HG02884 (cell line): ENCODE data around the gene CBX2.
"Not testable (repeated sequence)": the region's sequence is repeated elsewhere in the genome, so short reads cannot be mapped to it uniquely, and the experiment has no call there.

Experiments
- ATAC-seq: cut with Tn5 transposase; IDR thresholded peaks from one replicate; pipeline ENCODE4 v1.9.1; 2021; ENCODE audit warnings: mild to moderate bottlenecking, moderate library complexity; ENCODE audit not compliant: unreplicated experiment

The CBX2 gene

DNA sequence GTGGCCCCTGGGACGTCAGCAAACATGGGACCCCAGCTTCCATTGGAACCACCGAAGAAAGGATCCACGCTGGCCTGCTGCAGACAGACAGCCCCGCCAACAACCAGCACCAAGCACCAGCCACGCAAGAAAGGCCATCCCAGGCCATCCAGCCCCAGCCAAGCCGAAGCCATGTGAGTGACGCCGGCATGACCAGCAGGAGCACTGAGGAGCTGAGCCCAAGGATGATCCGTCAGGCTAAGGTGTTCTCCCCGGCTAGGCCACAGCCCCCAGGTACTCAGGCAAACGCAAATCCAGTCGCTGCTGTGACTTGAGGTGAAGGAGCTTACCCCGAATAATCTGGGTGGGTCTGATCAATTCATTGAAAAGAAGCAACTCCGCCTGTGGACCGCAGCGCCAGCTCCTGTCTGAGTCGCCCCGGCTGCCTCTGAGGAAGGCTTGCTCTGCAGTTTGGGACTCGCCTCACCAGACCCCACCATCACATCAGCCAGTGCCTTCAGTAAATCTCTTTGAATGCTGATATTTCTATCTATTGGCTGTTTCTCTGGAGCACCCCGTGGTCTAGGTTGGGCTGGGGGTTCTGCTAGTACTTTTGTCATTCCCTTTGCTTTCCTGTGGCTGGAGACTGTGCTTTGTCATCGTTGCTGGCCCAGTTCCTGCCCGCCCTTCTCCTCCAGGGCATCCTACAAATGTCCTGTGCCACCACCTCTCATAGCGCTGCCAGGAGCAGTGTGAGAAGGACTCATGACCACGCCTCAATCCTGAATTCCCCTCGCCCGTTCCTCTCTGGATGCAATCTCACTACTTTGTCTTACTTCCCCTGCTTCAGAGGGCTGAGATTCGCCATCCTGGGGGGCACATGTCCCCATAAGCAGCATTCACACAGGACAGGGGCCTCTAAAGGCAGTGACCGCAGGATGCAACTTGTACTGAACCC is 8.1 kb upstream of the CBX2 start:
- ATAC-seq: no peak

DNA sequence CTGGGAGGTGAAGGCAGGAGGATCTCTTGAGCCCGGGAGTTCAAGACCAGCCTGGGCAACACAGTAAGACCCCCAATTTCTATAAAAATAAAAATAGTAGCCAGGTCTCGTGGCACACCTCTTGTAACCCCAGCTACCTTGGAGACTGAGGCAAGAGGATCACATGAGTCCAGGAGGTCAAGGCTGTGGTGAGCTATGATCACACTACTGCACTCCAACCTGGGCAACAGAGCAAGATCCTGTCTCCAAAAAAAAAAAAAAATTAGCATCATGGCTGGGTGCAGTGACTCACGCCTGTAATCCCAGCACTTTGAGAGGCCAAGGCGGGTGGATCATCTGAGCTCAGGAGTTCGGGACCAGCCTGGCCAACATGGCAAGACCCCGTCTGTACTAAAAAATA is 6.7 kb upstream of the CBX2 start:
- ATAC-seq: no peak

DNA sequence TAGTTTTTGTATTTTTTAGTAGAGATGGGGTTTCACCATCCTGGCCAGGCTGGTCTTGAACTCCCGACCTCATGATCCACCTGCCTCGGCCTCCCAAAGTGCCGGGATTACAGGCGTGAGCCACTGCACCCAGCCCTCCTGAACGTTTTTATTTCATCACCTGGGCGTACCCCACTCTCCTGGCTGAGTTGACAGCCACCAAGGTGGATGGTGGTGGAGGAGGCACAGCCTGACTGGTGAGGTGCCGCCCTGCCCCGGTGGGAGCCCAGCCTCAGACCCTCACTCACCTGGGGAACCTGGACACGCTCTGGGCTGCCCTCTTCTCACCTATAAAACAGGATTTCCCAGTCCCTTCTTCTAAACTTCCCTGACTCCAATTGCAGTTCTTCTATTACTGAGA is 5.2 kb upstream of the CBX2 start:
- not testable (repeated sequence) for ATAC-seq

DNA sequence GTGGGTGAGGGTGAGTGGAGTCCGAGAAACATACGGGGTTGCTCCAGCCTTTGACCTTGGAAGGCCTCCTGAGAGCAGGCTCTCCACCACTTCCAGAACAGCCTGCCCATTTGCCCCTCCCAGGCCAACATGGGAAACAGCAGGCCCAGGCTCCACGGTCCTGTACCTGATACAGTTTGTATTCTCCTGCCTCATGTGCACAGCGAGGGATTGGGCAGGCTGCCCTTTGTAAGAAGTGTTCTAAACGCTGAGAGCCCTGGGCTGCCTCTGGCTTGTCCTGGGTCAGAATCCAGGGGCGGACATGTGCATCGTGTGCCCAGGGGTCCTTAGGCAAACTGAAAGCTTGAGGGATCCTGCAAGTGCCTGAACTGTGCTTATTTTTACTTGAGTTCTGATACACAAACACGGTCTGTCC is 3.4 kb upstream of the CBX2 start:
- ATAC-seq: no peak

DNA sequence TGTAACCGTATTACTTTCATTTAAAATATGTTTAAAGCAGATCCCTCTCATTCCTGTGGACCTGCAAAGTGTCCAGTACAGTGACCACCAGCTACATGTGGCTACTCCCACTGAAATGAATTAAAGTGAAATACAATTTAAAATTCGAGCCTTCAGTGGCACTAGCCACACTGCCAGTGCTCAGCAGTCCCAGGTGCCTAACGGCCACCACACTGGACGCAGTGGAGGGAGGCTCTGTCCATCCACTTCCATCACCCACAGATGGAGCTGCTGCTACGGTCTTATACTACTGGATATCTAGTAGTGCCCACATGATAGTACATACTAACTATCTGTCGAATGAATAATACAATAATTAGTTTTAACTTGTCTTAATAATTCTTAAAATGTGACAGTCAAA is 2.3 kb upstream of the CBX2 start:
- no peak for ATAC-seq

DNA sequence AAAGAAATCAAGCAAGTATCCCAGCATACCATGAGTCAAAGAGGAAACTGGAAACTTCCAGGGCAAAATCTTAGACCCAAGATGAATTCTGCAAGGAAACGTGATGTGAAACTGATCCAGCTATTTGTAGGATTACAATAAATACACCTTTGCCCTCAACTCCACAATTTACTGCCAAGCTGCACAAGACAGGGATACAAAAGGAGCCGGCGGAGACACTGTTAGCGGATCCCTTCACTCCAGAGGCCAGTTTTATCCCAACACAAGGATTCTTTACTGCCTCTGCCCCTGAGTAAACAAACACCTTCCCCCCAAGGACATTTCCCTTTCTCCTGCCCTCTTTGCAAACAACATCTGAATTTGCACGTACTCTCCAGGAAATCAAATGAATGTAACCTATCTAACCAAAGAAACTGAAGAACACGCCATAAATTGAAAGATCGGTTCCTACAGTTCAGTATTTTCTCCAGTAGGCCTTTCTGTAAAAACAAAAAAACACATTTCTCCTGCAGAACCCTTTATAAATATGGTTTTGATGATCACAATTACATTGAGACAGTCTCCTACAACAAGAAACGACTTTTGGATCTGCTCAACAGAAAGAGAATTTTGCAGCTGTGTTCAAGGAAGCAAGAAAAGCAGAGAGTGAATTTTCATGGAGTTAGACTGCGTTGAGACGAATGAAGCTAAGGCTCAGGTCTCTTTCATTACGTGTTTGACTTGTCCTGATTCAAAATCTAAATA is 1.4 kb upstream of the CBX2 start:
- no peak for ATAC-seq

- no peak for ATAC-seq
These were observed 641 bp upstream of the CBX2 start for GRCh38 chr17:79777120-79777893.

- ATAC-seq: no peak
These were observed 646 bp downstream of the CBX2 start for GRCh38 chr17:79778504-79779083.

GRCh38 chr17:79779084-79779529 is 1.2 kb downstream of the CBX2 start:
- ATAC-seq: no peak

DNA sequence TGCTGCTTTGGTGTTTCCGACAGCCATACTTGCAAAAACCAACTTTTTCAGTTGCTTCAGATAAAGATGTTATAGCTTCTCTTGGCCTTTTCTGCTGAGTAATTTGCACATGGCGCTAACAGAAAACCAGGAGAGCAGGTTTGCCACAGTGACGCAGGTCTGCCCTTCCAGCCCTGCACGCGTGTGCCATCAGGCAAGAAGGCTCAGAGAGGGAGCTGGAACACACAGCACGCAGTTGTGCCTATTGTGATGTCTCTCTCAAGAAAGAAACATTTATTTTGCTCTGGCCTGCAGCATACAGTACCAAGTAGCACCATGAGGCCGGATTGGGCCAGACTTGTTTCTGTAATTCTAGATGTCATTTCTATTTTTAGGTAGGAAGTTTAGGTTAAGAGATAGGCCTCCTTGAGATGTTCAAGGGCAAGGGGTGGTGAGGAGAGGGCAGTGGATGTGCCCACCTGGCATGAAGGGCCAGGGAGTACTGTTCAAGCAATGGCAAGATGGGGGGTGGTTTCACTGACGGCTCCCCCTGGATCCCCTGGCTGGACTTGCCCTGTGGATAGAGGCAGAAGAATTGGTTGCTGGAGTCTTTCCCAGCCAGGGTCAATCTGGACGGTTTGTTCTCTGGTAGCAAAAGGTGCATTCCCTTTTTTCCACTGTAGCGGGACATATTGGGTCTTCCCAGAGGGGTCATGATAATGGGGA is 1.9 kb downstream of the CBX2 start:
- no peak for ATAC-seq

DNA sequence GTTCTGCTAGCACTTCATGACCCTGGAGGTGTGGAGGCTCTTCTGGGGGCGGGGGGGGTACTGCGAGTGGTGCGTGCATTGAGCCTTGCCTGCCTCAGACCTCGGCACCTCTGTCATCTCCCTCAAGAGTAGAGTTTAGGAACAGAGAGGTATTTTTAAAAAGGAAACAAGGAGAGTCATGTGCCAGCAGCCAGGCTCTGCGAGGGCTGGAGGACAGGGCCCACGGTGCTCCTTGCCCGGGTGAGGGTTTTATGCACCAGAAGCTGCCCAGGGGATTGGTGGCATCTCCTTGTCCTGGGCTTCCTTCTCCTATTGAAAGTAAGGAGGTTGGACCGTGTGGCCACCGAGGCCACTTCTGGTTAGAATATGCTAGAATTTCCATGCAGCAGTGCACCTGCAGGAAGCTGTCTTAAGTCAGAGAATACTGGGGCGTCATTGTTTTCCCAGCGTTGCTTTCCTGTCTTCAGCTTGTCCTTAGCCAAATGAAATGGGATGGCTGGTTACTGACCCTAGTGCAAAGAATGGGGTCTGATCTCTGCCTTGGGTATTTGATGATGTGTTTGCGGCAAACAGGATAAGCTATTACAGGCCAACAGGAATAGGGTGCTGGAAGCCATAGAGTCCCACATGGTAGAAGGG is 3.2 kb downstream of the CBX2 start:
- ATAC-seq: no peak

GRCh38 chr17:79781736-79782575 is 4.0 kb downstream of the CBX2 start:
- ATAC-seq: no peak

DNA sequence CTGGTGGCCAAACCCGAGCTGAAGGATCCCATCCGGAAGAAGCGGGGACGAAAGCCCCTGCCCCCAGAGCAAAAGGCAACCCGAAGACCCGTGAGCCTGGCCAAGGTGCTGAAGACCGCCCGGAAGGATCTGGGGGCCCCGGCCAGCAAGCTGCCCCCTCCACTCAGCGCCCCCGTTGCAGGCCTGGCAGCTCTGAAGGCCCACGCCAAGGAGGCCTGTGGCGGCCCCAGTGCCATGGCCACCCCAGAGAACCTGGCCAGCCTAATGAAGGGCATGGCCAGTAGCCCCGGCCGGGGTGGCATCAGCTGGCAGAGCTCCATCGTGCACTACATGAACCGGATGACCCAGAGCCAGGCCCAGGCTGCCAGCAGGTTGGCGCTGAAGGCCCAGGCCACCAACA is 5.9 kb downstream of the CBX2 start:
- ATAC-seq: no peak

- no peak for ATAC-seq
These were observed 6.5 kb downstream of the CBX2 start for GRCh38 chr17:79784353-79785016.

- no peak for ATAC-seq
These were observed 7.3 kb downstream of the CBX2 start for GRCh38 chr17:79785017-79785899.

DNA sequence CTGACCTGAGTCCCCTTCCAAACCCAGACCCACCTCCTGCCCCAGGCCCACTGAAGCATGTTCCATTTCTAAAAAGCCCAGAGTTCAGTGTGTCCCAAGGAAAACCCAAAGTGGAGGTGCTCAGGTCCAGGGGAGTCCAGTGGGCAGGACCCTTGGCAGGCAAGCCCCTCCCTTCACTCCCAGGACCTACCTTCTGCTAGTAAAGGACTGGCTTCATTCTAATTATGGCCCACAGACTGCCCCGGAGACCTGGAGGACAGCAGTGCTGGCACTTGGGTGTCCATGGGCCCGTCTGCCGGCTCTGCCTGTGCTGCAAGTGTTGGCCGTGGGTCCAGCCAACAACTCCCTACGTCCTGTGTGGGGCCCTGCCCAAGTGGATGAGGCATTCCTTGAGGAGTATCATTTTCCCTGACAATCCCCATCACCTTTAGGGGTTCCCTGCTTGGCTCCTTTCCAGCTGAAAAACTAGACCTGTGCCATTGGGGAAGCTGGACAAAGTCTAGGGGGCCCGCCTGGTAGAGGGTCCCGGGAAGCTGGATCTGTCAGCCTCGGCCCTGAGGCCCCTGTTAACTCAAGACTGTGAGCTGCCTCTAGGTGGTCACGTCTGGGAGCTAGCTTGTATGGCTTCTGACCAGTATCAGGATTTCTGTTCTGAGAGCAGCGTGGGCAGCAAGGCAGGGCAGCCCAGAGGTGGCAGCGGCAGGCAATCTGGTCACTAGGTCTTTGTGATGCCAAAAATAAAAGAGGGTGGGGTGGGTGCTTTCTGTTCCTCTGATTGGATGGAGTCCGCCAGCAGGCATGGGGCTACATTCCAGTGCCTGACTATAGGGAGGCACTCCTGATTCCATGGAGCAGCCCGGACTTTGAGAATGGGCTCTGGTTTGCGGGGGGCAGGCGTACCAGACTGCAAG is 8.2 kb downstream of the CBX2 start:
- no peak for ATAC-seq
